ENCODE measurements around the gene ADM2. TPM values are rescaled to one million over a fixed set of nuclear protein-coding genes. Genes with fewer than 3 reads are reported as not detected.

The ADM2 gene
- polyA plus RNA-seq, 1 of the 3 experiments (the other 2 are of a cell fraction) = 0.61 TPM

DNA sequence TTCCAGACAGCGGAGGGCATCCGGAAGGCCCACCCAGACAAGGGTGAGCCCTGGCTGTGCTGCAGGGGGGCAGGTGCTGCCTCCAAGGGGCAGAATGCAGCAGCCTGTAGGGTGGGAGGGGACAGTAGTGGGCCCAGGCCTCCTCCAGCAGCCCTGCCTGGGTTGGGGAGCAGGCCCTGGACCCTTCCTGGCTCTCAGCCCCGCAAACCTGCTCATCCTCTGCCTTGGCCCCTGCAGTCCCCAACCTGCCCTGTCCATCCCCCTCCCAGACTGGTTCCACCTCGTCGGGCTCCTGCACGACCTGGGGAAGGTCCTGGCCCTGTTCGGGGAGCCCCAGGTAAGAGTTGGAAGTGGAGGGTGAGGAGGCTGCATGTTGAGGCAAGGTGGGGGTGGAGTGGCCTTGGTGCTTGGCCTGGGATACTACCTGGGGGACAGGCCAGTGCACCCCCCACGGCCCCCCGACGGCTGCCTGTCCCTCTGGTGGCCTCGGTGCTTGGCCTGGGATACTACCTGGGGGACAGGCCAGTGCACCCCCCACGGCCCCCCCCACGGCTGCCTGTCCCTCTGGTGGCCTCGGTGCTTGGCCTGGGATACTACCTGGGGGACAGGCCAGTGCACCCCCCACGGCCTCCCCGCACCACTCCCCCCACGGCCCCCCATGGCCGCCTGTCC is 6.8 kb downstream of the ADM2 start:
- no peaks in the 10 kb centered on the region for H4K20me1 ChIP-seq (ENCODE audit: insufficient read depth)

GRCh38 chr22:50488886-50489285 is 7.5 kb downstream of the ADM2 start:
- TF ChIP-seq TAF1 (IDR thresholded peaks at IDR 0.05; ENCODE audit: borderline replicate concordance, low read depth, low read length) (no peak), GABPA (IDR thresholded peaks at IDR 0.05; ENCODE audit: low read depth) (no peak), MXI1 (IDR thresholded peaks at IDR 0.05; ENCODE audit: low read depth, low read length) (no peak), SIN3A (IDR thresholded peaks at IDR 0.05; ENCODE audit: borderline replicate concordance, low read depth, low read length) (no peak), TCF12 (IDR thresholded peaks at IDR 0.05) (no peak), MEF2A (IDR thresholded peaks at IDR 0.05; ENCODE audit: borderline replicate concordance, low read depth) (no peak), NRF1 (IDR thresholded peaks at IDR 0.05; ENCODE audit: low read depth, low read length) (no peak), CHD2 (IDR thresholded peaks at IDR 0.05; ENCODE audit: low read length, partially characterized antibody) (no peak), GATA2 (CRISPR knock-in tag; IDR thresholded peaks at IDR 0.05) (no peak)
- TF ChIP-seq, protein P1, sequence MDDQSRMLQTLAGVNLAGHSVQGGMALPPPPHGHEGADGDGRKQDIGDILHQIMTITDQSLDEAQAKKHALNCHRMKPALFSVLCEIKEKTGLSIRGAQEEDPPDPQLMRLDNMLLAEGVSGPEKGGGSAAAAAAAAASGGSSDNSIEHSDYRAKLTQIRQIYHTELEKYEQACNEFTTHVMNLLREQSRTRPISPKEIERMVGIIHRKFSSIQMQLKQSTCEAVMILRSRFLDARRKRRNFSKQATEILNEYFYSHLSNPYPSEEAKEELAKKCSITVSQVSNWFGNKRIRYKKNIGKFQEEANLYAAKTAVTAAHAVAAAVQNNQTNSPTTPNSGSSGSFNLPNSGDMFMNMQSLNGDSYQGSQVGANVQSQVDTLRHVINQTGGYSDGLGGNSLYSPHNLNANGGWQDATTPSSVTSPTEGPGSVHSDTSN (IDR thresholded peaks at IDR 0.05) = no peak
- H3K27me3 ChIP-seq (ENCODE audit: insufficient read depth) = no peaks in the 10 kb centered on the region
- H3K79me2 ChIP-seq (ENCODE audit: insufficient read depth) = no peaks in the 10 kb centered on the region
- CTCF ChIA-PET = interaction anchor here (1.2 kb wide), 1 partner anchor 14 kb away, joined by 3 read pairs; no protein-coding TSS in a partner anchor
- 76% methylated on average over 19 of the region's 19 CpGs for WGBS (ENCODE audit: low lambda C conversion rate)
- no peak overlapping the region for H3K27ac ChIP-seq (ENCODE audit: low read depth in 2 of 2, low read length in 1 of 2)
- H3K9me3 ChIP-seq = no peaks in the 10 kb centered on the region
- no peaks in the 10 kb centered on the region for H3F3A ChIP-seq (replicated peaks; ENCODE audit: insufficient read depth)
- DNase-seq = no peak
- no peak overlapping the region for H3K9ac ChIP-seq
- no peaks in the 10 kb centered on the region for H4K20me1 ChIP-seq (ENCODE audit: insufficient read depth)
- H3K36me3 ChIP-seq (replicated peaks in 1 of 2; ENCODE audit: control insufficient read depth in 1 of 2, insufficient read depth in 2 of 2, low read length in 1 of 2) = no peaks in the 10 kb centered on the region
- peaks cover 0 to 2% of the 10 kb centered on the region in 2 experiments; a peak in 1 of 4 replicates for H3K4me1 ChIP-seq (ENCODE audit: control insufficient read depth in 1 of 2, insufficient read depth in 2 of 2, low read depth in 1 of 2, low read length in 1 of 2)
- no peak overlapping the region for H2AFZ ChIP-seq (ENCODE audit: low read depth)
- POLR2A ChIA-PET = no interaction called here
- no peaks in the 10 kb centered on the region for H3K9me2 ChIP-seq
- H3K4me3 ChIP-seq (ENCODE audit: low read depth in 2 of 2, low read length in 1 of 2) = no peak overlapping the region
- H3K4me2 ChIP-seq = no peak overlapping the region

More for the DNA sequence above, 6.8 kb downstream of the ADM2 start:
- DNase-seq = no peak
- Histone ChIP-seq H3K27ac (ENCODE audit: low read depth in 2 of 2, low read length in 1 of 2) (no peak overlapping the region), H3K4me1 (ENCODE audit: control insufficient read depth in 1 of 2, insufficient read depth in 2 of 2, low read depth in 1 of 2, low read length in 1 of 2) (peaks cover 0 to 2% of the 10 kb centered on the region in 2 experiments; a peak in 1 of 4 replicates), H3K9me3 (no peaks in the 10 kb centered on the region), H2AFZ (ENCODE audit: low read depth) (no peak overlapping the region), H3F3A (replicated peaks; ENCODE audit: insufficient read depth) (no peaks in the 10 kb centered on the region), H3K4me3 (ENCODE audit: low read depth in 2 of 2, low read length in 1 of 2) (no peak overlapping the region), H3K9me2 (no peaks in the 10 kb centered on the region), H3K4me2 (no peak overlapping the region), H3K27me3 (ENCODE audit: insufficient read depth) (no peaks in the 10 kb centered on the region), H3K79me2 (ENCODE audit: insufficient read depth) (no peaks in the 10 kb centered on the region), H3K9ac (no peak overlapping the region), H3K36me3 (replicated peaks in 1 of 2; ENCODE audit: control insufficient read depth in 1 of 2, insufficient read depth in 2 of 2, low read length in 1 of 2) (no peaks in the 10 kb centered on the region)
- TF ChIP-seq MXI1 (IDR thresholded peaks at IDR 0.05; ENCODE audit: low read depth, low read length) = no peak
- TF ChIP-seq FOSL2 (IDR thresholded peaks at IDR 0.05; ENCODE audit: borderline replicate concordance, low read depth) = no peak
- no peak for TF ChIP-seq SIN3A (IDR thresholded peaks at IDR 0.05; ENCODE audit: borderline replicate concordance, low read depth, low read length)
- no peak for TF ChIP-seq USF1 (IDR thresholded peaks at IDR 0.05; ENCODE audit: borderline replicate concordance, low read depth)
- TF ChIP-seq NFIC (IDR thresholded peaks at IDR 0.05; ENCODE audit: borderline replicate concordance) = no peak
- no peak for TF ChIP-seq SMC3 (IDR thresholded peaks at IDR 0.05; ENCODE audit: low read depth, low read length)
- no peak for TF ChIP-seq RAD21 (IDR thresholded peaks at IDR 0.05; ENCODE audit: low read length)
- WGBS (ENCODE audit: low lambda C conversion rate) = 70% methylated on average over 4 of the region's 18 CpGs
- POLR2A ChIA-PET = no interaction called here
- CTCF ChIA-PET = no interaction called here

Data from SK-N-SH (cell line).